GM18507 (cell line): ENCODE measurements around the gene HYLS1.
"Not testable (repeated sequence)": the region's sequence is repeated elsewhere in the genome, so short reads cannot be mapped to it uniquely, and the experiment has no call there.

Experiments used
- DNase-seq: peaks from one replicate; pipeline ENCODE4 v3.0.0; 2011; ENCODE audit warnings: low read depth; ENCODE audit not compliant: insufficient read length; ENCODE audit errors: extremely low spot score
- FAIRE-seq: peaks from 2 replicates; lab custom pipeline; 2011; peaks lifted over from hg19 to GRCh38; lab: Jason Lieb, UNC

HYLS1 gene, protein sequence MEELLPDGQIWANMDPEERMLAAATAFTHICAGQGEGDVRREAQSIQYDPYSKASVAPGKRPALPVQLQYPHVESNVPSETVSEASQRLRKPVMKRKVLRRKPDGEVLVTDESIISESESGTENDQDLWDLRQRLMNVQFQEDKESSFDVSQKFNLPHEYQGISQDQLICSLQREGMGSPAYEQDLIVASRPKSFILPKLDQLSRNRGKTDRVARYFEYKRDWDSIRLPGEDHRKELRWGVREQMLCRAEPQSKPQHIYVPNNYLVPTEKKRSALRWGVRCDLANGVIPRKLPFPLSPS

DNA sequence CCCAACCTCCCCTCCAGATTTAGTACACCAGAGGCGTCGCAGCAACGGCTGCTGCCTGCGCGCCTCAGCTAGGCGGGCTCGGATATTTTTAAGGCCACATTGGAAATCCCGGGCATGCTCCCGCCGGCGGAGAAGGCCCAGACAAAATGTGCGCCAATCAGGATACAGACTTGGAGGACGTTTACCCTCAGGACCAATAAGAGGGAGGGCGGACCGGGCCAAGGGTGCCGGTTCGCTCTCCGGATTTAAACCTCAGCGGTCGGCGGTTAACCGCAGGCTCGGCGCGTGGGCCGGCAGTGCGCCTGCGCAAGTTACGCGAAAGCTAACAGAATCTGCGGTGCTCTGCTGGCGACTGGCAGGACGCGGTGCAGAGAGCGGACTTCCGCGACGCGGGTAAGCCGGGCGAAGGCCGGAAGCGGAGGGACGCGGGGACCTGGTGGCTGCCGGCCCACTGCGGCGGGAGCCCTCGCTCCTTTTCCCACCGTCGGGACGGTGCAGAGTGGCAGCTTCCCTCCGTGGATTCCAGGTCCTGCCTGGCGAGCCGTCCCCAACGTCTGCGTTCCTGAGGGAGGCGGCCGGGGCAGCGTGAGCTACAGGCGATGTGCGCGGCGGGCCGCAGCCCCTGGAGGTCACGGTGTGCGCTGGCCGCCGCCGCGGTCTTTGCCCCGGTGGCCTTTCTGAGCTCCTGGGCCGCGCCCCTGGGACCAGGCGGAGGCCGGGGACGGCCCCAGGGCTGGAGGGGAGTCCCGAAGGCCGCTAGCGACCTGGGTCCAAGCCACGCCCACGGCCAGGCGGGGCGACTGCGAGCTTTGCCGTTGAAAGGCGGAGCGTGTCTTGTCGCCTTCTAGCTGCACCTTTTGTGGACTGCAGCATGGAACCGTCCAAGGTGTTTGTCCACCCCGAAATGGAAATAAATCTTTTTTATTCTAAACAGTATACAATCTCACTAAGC lies at the start of gene HYLS1:
HYLS1 (plus strand) TSS at position 296 of the 952 bp plus-strand sequence. CDS start 11,701 bp downstream, outside the sequence.
- peak; percentile 89 for DNase-seq
- FAIRE-seq = peak; percentile 98

DNA sequence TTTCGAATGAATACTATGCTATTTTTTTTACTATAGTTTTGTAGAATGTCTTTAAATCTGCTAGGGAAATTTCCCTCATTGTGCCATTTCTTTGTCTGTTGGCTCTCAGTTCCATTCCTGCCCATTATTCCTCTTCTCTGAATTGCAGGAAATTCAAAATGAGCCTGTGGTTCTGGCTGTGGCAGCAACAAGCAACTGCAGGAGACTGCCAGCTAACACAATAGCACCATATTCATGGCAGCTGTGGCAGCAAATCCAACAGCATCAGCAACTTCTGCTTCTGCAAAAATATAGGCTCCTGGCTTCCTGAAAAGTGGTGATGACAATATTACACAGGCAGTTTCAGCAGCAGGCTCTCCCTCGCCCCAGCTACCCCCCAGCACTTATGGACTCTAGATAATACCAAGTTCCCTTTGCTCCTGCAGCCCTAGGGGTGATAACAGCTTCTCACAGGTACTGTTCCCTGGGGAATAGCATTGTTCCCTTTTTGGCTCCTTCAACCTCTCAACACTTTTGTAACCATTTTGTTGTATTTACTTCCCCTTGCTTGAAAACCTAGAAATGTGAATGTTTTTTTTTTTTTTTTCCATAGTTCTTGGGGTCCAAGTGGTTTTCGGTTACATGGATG lies 45.0 kb upstream of the HYLS1 start:
- no peak for DNase-seq
- FAIRE-seq = no peak

- DNase-seq (no peak), FAIRE-seq (no peak)
Observed at GRCh38 chr11:125846188-125846587, 41.3 kb upstream of the HYLS1 start.

- DNase-seq, FAIRE-seq: not testable (repeated sequence)
Observed at GRCh38 chr11:125857670-125858069, 29.8 kb upstream of the HYLS1 start.

GRCh38 chr11:125862786-125863185 lies 24.7 kb upstream of the HYLS1 start:
- DNase-seq, FAIRE-seq: not testable (repeated sequence)

DNA sequence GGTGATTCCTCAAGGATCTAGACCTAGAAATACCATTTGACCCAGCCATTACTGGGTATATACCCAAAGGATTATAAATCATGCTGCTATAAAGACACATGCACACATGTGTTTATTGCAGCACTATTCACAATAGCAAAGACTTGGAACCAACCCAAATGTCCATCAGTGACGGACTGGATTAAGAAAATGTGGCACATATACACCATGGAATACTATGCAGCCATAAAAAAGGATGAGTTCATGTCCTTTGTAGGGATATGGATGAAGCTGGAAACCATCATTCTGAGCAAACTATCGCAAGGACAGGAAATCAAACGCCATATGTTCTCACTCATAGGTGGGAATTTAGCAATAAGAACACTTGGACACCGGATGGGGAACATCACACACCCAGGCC lies 22.1 kb upstream of the HYLS1 start:
- FAIRE-seq, DNase-seq: not testable (repeated sequence)

DNA sequence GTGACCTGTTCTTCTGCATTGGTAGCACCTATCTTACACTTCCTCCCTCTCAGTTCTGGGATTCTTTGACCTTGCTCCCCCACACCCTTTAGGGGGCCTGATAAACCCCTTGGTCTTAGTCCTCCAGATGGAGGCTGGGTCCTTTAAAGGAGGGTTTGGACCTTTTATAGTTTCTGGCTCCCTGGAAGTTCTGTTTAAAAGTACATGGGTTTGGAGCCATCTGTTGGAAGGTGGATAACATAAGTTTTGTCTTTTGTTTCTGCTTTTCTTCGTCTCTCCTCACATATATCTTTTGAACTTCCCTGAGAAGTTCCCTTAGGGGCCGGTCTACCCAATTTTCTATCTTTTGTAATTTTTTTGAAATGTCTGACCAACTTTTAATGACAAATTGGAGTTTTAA lies 17.9 kb upstream of the HYLS1 start:
- FAIRE-seq (no peak), DNase-seq (no peak)

DNA sequence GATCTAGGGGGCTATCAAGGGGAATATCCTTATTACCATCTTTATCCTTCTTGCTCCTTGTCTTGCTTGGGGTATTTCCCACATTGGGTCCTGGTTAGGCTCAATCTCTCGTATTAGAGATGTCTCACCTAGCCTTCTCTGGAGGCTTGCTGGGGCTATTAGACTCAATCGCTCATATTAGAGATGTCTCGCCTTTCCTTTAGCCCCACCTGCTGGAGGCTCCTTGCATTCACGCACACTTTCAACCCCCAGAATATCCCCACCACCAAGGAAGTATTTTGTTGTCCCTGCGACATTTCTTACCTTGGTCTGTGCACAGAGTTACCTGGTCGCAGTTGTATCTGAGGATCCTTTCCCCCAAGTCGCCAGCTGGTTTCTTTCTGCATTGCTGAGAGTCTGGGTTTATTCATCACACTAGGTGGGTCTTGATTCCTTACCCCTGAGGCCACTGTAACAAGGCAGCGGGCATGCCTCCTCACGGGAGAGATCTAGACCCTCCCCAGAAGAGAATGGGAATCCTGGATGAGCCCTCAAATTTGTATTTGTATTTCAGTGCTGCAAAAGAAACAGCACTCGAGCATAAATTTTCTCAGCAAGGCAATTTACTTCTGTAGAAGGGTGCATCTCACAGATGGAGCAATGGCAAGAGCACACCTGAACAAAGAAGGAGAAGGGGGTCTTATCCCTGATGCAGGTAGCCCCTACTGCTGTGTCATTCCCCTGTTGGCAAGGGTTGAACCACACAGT lies 15.9 kb upstream of the HYLS1 start:
- no peak for FAIRE-seq
- DNase-seq = no peak

DNA sequence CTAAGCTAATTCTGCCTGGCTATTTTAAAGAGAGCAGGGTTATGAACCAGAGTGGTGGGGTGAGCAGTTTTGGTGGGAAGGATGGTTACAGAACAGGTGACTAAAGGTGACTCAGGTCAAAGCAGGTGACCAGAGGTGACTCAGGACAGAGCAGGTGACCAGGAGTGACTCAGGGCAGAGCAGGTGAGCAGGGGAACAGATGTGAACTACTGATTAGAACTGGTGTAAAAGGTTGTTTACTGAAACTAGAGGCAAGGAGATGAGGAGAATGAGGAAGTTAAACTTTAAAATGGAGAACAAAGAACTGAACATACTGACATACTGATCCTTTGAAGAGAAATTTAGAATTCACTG lies 15.4 kb upstream of the HYLS1 start:
- FAIRE-seq (no peak), DNase-seq (no peak)

DNA sequence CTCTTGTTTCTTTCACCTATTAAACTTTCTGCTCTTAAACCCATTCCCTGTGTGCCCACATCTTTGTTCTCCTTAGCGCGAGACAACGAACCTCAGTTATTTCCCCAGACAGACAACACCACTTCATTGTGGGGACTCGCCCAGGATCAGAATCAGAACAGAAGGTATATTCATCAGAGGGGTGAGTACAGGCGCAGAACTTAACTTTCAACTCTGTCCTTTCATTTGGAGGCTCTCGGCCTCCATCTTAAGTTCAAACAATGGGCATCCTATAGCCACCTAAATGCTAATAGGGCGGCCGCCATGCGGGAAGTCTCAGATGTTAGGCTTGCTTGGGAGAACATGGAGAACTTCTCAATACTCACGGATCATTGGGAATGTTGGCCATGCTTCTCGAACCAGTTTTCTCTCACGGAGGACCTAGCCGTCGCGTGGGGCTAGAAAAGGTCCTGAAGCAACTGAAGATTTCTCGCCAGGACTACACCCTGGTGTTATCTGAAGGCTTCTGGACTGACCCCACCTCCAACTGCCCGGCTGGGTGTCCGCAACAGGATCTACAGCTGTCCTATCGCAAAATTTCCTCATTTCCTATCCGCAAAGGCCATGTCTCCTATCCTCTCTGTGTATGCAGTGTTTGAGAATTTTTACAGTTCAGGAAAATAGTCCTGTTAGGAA lies 13.4 kb upstream of the HYLS1 start:
- FAIRE-seq = no peak

DNA sequence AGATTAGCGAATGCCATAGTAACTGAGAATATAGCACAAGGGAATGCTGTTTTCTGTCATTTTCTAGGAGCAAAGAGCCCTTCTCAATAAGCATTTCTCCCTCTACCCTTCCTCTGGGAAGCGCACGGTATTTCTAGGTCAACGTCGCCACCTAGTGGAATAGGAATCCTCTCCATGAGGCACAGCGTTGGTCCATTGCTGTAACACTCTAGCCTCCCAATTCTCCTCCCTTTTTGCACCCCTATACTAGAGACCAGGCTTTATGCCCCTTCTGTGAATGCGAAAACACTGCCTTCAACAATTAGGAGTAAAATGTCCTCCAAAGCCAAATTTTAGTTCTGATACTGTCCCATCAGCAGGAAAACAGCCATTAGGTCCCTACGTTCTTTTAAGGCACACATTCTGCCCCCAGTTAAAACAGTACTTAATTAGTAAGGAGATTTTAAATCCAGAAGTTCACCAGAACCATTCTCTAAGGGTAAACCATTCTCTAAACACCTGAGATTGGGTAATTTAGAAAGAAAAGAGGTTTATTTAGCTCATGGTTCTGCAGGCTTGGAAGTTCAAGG lies 12.8 kb upstream of the HYLS1 start:
- DNase-seq = no peak
- FAIRE-seq = peak; percentile 86

More for the DNA sequence above, 13.4 kb upstream of the HYLS1 start:
- no peak for DNase-seq

GRCh38 chr11:125881291-125881690 lies 6.2 kb upstream of the HYLS1 start:
- no peak for FAIRE-seq
- no peak for DNase-seq

- no peak for FAIRE-seq
- DNase-seq = no peak
Observed at GRCh38 chr11:125883375-125883774, 4.1 kb upstream of the HYLS1 start.

DNA sequence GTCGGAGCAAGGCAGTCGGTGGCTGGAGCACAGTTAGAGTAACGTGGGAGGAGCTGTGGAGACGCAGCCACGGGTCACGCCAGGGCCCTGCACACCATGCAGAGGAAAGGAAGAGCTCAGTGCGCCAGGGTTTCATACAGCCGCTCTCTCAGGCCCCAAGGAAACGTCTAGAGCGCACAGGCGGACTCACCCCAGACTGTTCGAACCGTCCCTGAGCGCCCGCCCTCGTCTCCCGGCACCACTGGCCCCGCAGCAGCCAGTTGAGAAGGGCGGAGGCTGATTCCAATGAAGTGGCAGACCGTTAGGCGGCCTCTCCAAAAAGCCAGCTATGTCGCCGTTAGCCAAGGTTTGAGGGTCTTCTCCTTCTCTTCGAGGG lies 483 bp upstream of the HYLS1 start:
- DNase-seq (peak; percentile 22), FAIRE-seq (no peak)

- no peak for DNase-seq
- no peak for FAIRE-seq
Observed at GRCh38 chr11:125890447-125891100, 3.1 kb downstream of the HYLS1 start.

- no peak for FAIRE-seq
Observed at GRCh38 chr11:125892071-125892470, 4.6 kb downstream of the HYLS1 start.

DNA sequence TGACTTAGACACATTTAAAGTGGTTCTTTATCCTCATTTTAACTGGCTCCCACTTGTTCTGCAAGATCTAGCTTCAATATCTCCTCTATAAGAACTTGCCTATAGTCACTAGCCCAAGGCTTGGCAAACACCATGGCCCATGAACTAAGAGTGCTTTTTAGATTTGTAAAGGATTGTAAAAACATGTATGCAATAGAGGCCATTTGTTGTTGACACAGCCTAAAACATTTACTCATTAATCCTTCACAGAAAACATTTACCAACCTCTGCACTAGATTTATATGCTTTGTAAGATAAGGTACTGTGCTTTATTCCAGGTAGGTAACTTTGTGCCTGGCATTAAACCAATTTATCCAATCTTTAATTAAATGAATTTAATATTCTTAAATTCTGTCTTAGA lies 5.5 kb downstream of the HYLS1 start:
- FAIRE-seq = no peak
- no peak for DNase-seq

More at GRCh38 chr11:125892071-125892470, 4.6 kb downstream of the HYLS1 start:
- DNase-seq = no peak

DNA sequence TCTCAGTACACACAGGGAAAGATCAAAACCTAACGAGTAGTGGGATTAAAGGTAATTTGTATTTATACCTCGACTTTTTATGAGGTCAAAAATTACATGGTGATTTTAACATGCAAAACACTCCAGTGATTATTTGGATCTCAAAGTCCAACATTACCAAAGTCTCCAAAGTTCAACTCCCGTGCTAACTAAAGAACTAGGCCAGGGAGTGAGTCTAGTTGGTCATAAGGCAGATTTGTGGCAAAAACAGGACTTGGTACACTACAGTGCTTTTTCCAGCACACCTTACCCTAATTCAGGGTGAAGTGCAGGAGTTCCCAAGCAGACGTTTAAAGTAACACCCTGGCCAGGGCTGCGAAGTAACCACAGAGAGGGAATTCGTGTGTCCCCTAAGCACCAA lies 14.4 kb downstream of the HYLS1 start:
- FAIRE-seq (no peak), DNase-seq (no peak)
